ENCODE data around the gene ADCY2.

ADCY2 gene

DNA sequence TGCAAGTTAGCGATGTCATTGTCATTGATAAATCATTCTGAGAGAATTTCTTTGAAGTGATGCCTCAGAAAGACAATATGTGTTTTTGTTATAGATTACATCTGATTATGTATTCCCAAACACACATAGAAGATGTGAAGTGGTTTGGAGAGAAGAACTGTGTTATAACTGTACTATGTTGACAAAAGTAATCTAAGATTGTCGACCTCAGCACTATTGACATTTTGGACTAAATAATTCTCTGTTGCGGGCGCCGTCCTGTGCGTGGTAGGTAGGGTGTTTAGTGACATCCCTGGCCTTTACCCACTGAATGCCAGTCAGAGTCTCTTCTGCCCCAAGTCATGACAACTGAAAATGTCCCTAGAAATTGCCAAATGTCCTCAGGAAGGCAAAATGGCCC lies 377.2 kb downstream of the ADCY2 start:
- H2AFZ ChIP-seq (ENCODE audit: low read depth, low read length): no peak overlapping the region
- no peak overlapping the region for H3K9ac ChIP-seq (ENCODE audit: low read length)
- no peak overlapping the region for H3K4me3 ChIP-seq (ENCODE audit: insufficient read depth in 1 of 2, low read depth in 1 of 2, low read length in 2 of 2)
- no peak overlapping the region for H3K14ac ChIP-seq (ENCODE audit: low read length in 2 of 2)
- no peaks in the 10 kb centered on the region for H3K9me3 ChIP-seq (ENCODE audit: control insufficient read depth, low read length)
- H3K36me3 ChIP-seq (ENCODE audit: control insufficient read depth in 1 of 2, insufficient read depth in 2 of 2, low read depth in 1 of 2, low read length in 2 of 2): no peaks in the 10 kb centered on the region
- no peak overlapping the region for H3K4me2 ChIP-seq (ENCODE audit: low read length, poor library complexity, severe bottlenecking)
- DNase-seq: no peak
- H2BK120ac ChIP-seq (ENCODE audit: low read depth, low read length): no peak overlapping the region
- H3K4ac ChIP-seq (ENCODE audit: low read depth in 1 of 2, low read length in 2 of 2): no peak overlapping the region
- no peaks in the 10 kb centered on the region for H3K4me1 ChIP-seq (ENCODE audit: control insufficient read depth, insufficient read depth, low read depth, low read length)
- H2BK15ac ChIP-seq (ENCODE audit: low read depth, poor library complexity, severe bottlenecking): no peak overlapping the region
- no peak overlapping the region for H3K27ac ChIP-seq (ENCODE audit: low read length, poor library complexity, severe bottlenecking)
- WGBS: 96% methylated on average over 5 of the region's 6 CpGs
- no peak overlapping the region for H4K91ac ChIP-seq (ENCODE audit: low read length)
- H3K79me1 ChIP-seq (replicated peaks; ENCODE audit: low read length, poor library complexity, severe bottlenecking): no peaks in the 10 kb centered on the region
- no peak overlapping the region for H3K23ac ChIP-seq (ENCODE audit: low read length in 2 of 2)
- H2AK5ac ChIP-seq (ENCODE audit: low read length, severe bottlenecking): no peak overlapping the region
- no peak overlapping the region for H3K18ac ChIP-seq (ENCODE audit: low read depth in 1 of 2, low read length in 2 of 2)
- H3K27me3 ChIP-seq (ENCODE audit: control insufficient read depth in 1 of 2, insufficient read depth in 1 of 2, low read length in 2 of 2): peaks cover 0 to 6% of the 10 kb centered on the region in 2 experiments
- no peak overlapping the region for H2BK12ac ChIP-seq (ENCODE audit: low read length in 2 of 2)
- no peak overlapping the region for H4K8ac ChIP-seq (ENCODE audit: low read length)
- H2BK5ac ChIP-seq (ENCODE audit: low read depth, low read length, poor library complexity, severe bottlenecking): no peak overlapping the region

DNA sequence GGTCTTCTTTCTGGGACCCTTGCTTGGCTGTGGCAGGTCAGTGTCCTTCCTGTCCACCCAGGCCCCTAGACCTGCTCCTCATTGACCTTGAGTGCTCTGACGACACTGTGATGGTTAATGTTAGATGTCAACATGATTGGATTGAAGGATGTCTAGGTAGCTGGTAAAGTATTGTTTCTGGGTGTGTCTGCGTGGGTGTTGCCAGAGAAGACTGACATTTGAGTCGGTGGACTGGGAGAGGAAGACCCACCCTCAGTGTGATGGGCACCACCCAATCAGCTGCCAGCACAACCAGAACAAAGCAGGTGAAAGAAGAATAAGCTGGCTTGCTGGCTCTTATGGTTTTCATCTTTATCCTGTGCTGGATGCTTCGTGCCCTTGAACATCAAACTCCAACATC lies 380.5 kb downstream of the ADCY2 start:
- H3K14ac ChIP-seq (ENCODE audit: low read length in 2 of 2): no peak overlapping the region
- no peaks in the 10 kb centered on the region for H3K9me3 ChIP-seq (ENCODE audit: control insufficient read depth, low read length)
- no peak overlapping the region for H2BK5ac ChIP-seq (ENCODE audit: low read depth, low read length, poor library complexity, severe bottlenecking)
- no peak overlapping the region for H3K4me3 ChIP-seq (ENCODE audit: insufficient read depth in 1 of 2, low read depth in 1 of 2, low read length in 2 of 2)
- no peak overlapping the region for H4K8ac ChIP-seq (ENCODE audit: low read length)
- no peak overlapping the region for H4K91ac ChIP-seq (ENCODE audit: low read length)
- no peaks in the 10 kb centered on the region for H3K79me1 ChIP-seq (replicated peaks; ENCODE audit: low read length, poor library complexity, severe bottlenecking)
- DNase-seq: no peak
- no peak overlapping the region for H3K27ac ChIP-seq (ENCODE audit: low read length, poor library complexity, severe bottlenecking)
- H3K4me1 ChIP-seq (ENCODE audit: control insufficient read depth, insufficient read depth, low read depth, low read length): no peaks in the 10 kb centered on the region
- H3K9ac ChIP-seq (ENCODE audit: low read length): no peak overlapping the region
- H3K4me2 ChIP-seq (ENCODE audit: low read length, poor library complexity, severe bottlenecking): no peak overlapping the region
- no peak overlapping the region for H2AK5ac ChIP-seq (ENCODE audit: low read length, severe bottlenecking)
- H3K18ac ChIP-seq (ENCODE audit: low read depth in 1 of 2, low read length in 2 of 2): no peak overlapping the region
- no peak overlapping the region for H2BK120ac ChIP-seq (ENCODE audit: low read depth, low read length)
- H2AFZ ChIP-seq (ENCODE audit: low read depth, low read length): no peak overlapping the region
- H3K4ac ChIP-seq (ENCODE audit: low read depth in 1 of 2, low read length in 2 of 2): no peak overlapping the region
- no peak overlapping the region for H2BK12ac ChIP-seq (ENCODE audit: low read length in 2 of 2)
- no peak overlapping the region for H2BK15ac ChIP-seq (ENCODE audit: low read depth, poor library complexity, severe bottlenecking)
- H3K23ac ChIP-seq (ENCODE audit: low read length in 2 of 2): no peak overlapping the region
- H3K36me3 ChIP-seq (ENCODE audit: control insufficient read depth in 1 of 2, insufficient read depth in 2 of 2, low read depth in 1 of 2, low read length in 2 of 2): no peaks in the 10 kb centered on the region
- peaks cover 0 to 17% of the 10 kb centered on the region in 2 experiments for H3K27me3 ChIP-seq (ENCODE audit: control insufficient read depth in 1 of 2, insufficient read depth in 1 of 2, low read length in 2 of 2)
- 80% methylated on average over 4 of the region's 4 CpGs for WGBS

DNA sequence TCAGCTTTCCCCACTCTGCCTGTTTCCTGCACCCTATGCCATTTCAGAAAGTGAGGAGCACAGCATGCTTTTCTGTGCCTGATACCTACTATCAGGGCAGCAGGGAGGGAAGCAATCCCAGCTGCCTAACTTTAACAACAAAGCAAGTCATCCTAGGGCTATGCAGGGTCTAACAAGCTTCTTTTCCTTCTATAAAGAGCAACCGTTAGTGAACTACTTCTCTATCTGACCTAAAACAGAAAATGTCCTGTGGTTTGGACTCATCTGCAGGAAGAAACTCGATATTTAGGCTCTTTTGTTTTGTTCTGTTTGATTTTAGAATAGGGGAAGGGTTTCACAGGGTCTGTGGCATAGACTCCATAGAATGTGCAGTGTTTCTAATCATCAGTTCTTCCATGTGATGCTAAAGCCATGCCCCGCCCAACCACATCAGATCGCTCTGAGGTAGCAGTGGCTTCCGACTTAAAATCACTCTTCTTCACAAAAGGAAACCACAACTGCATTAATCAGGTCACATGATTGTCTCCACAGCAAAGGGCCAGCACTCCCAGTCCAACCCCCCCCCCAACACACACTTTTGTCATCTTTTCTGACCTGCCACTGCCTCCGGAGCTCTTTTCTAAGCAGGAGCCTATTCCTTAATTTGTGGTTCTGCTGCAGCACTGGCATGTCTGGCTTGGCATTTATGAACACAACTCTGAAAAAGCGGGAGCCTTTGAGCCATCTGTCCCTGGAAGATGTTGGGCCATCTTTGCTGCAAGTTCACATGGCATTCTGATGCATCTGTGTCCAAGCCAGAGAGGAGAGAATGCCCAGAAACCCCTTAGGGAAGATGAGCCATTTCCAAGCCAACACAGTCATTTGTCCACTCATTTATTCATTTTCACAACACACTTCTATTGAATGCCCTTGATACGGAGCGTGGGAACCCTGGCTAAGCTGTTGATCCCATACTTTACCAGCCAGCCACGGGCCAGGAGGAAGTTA lies 383.4 kb downstream of the ADCY2 start:
- H3K27me3 ChIP-seq (ENCODE audit: control insufficient read depth in 1 of 2, insufficient read depth in 1 of 2, low read length in 2 of 2): peaks cover 0 to 26% of the 10 kb centered on the region in 2 experiments
- H3K23ac ChIP-seq (ENCODE audit: low read length in 2 of 2): no peak overlapping the region
- H3K4me1 ChIP-seq (ENCODE audit: control insufficient read depth, insufficient read depth, low read depth, low read length): no peaks in the 10 kb centered on the region
- no peak overlapping the region for H2BK12ac ChIP-seq (ENCODE audit: low read length in 2 of 2)
- no peak overlapping the region for H3K9ac ChIP-seq (ENCODE audit: low read length)
- H3K27ac ChIP-seq (ENCODE audit: low read length, poor library complexity, severe bottlenecking): no peak overlapping the region
- H3K4me3 ChIP-seq (ENCODE audit: insufficient read depth in 1 of 2, low read depth in 1 of 2, low read length in 2 of 2): no peak overlapping the region
- H2AFZ ChIP-seq (ENCODE audit: low read depth, low read length): no peak overlapping the region
- H3K4me2 ChIP-seq (ENCODE audit: low read length, poor library complexity, severe bottlenecking): no peak overlapping the region
- WGBS: 70% methylated on average over 10 of the region's 10 CpGs
- H2BK120ac ChIP-seq (ENCODE audit: low read depth, low read length): no peak overlapping the region
- no peak overlapping the region for H3K14ac ChIP-seq (ENCODE audit: low read length in 2 of 2)
- no peak overlapping the region for H3K18ac ChIP-seq (ENCODE audit: low read depth in 1 of 2, low read length in 2 of 2)
- H3K79me1 ChIP-seq (replicated peaks; ENCODE audit: low read length, poor library complexity, severe bottlenecking): no peaks in the 10 kb centered on the region
- no peak overlapping the region for H4K91ac ChIP-seq (ENCODE audit: low read length)
- H4K8ac ChIP-seq (ENCODE audit: low read length): no peak overlapping the region
- no peak overlapping the region for H2AK5ac ChIP-seq (ENCODE audit: low read length, severe bottlenecking)
- no peaks in the 10 kb centered on the region for H3K36me3 ChIP-seq (ENCODE audit: control insufficient read depth in 1 of 2, insufficient read depth in 2 of 2, low read depth in 1 of 2, low read length in 2 of 2)
- no peak overlapping the region for H3K4ac ChIP-seq (ENCODE audit: low read depth in 1 of 2, low read length in 2 of 2)
- DNase-seq: no peak
- no peak overlapping the region for H2BK5ac ChIP-seq (ENCODE audit: low read depth, low read length, poor library complexity, severe bottlenecking)
- H3K9me3 ChIP-seq (ENCODE audit: control insufficient read depth, low read length): no peaks in the 10 kb centered on the region
- no peak overlapping the region for H2BK15ac ChIP-seq (ENCODE audit: low read depth, poor library complexity, severe bottlenecking)

DNA sequence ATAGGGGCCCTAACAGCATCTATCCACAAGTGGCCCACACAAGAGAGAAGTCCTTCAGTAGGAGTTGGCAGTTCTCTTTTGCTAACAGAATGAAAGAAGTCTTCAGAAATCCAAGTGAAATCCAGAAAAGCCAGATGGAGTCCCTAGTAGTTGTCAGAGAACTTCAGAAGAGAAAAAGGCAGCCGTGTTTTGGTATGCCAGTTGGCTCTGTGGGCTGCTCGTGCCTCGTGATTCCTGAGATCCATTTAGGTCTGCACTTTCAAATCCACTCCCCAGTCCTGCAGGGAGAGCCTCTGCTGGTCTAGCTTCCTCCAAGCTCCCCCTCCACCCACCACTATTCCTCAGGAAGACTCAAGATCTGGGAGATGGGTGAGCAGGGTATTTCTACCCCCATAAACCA lies 386.0 kb downstream of the ADCY2 start:
- Histone ChIP-seq H2BK120ac (ENCODE audit: low read depth, low read length) (no peak overlapping the region), H3K4me1 (ENCODE audit: control insufficient read depth, insufficient read depth, low read depth, low read length) (no peaks in the 10 kb centered on the region), H2BK5ac (ENCODE audit: low read depth, low read length, poor library complexity, severe bottlenecking) (no peak overlapping the region), H3K4me2 (ENCODE audit: low read length, poor library complexity, severe bottlenecking) (no peak overlapping the region), H3K14ac (ENCODE audit: low read length in 2 of 2) (no peak overlapping the region), H2BK12ac (ENCODE audit: low read length in 2 of 2) (no peak overlapping the region), H3K18ac (ENCODE audit: low read depth in 1 of 2, low read length in 2 of 2) (no peak overlapping the region), H4K91ac (ENCODE audit: low read length) (no peak overlapping the region), H3K4me3 (ENCODE audit: insufficient read depth in 1 of 2, low read depth in 1 of 2, low read length in 2 of 2) (no peak overlapping the region), H3K79me1 (replicated peaks; ENCODE audit: low read length, poor library complexity, severe bottlenecking) (no peaks in the 10 kb centered on the region), H3K27ac (ENCODE audit: low read length, poor library complexity, severe bottlenecking) (no peak overlapping the region), H3K36me3 (ENCODE audit: control insufficient read depth in 1 of 2, insufficient read depth in 2 of 2, low read depth in 1 of 2, low read length in 2 of 2) (no peaks in the 10 kb centered on the region), H2AK5ac (ENCODE audit: low read length, severe bottlenecking) (no peak overlapping the region), H4K8ac (ENCODE audit: low read length) (no peak overlapping the region), H3K4ac (ENCODE audit: low read depth in 1 of 2, low read length in 2 of 2) (no peak overlapping the region), H3K9ac (ENCODE audit: low read length) (no peak overlapping the region), H3K27me3 (ENCODE audit: control insufficient read depth in 1 of 2, insufficient read depth in 1 of 2, low read length in 2 of 2) (peaks cover 0 to 26% of the 10 kb centered on the region in 2 experiments), H2AFZ (ENCODE audit: low read depth, low read length) (no peak overlapping the region), H3K9me3 (ENCODE audit: control insufficient read depth, low read length) (no peaks in the 10 kb centered on the region), H2BK15ac (ENCODE audit: low read depth, poor library complexity, severe bottlenecking) (no peak overlapping the region), H3K23ac (ENCODE audit: low read length in 2 of 2) (no peak overlapping the region)
- WGBS: 28% methylated on average over 3 of the region's 3 CpGs
- DNase-seq: no peak
